Spinal cord (tissue), 10 donors: Measurements from ENCODE around the gene MACROD2. TPM values are rescaled to one million over a fixed set of nuclear protein-coding genes. Genes with fewer than 3 reads are reported as not detected.

Source experiments
- DNase-seq, 6 donors: peaks; one replicate each; pipeline versions ENCODE4 v3.0.0 to v3.0.0-alpha.2; 2013 to 2015; ENCODE audit warnings: low spot score in 6 of 6, low read depth in 4 of 6
- H3K27ac ChIP-seq: one replicate; pipeline ENCODE4 v1.5.1; 2013; ENCODE audit warnings: low read depth, low read length, control low read depth
- H3K27me3 ChIP-seq: one replicate; pipeline ENCODE4 v1.6.1; 2013; ENCODE audit warnings: low read length; ENCODE audit not compliant: control insufficient read depth, insufficient read depth
- H3K36me3 ChIP-seq: one replicate; pipeline ENCODE4 v1.6.1; 2013; ENCODE audit warnings: low read length; ENCODE audit not compliant: control insufficient read depth, insufficient read depth
- H3K4me1 ChIP-seq: one replicate; pipeline ENCODE4 v1.6.1; 2013; ENCODE audit warnings: low read length; ENCODE audit not compliant: control insufficient read depth, insufficient read depth
- H3K4me3 ChIP-seq: one replicate; pipeline ENCODE4 v1.5.1; 2013; ENCODE audit warnings: low read depth, low read length, control low read depth
- H3K9me3 ChIP-seq: one replicate; pipeline ENCODE4 v1.6.1; 2013; ENCODE audit warnings: low read length; ENCODE audit not compliant: control insufficient read depth, insufficient read depth
- WGBS: methylation state at CpG from one replicate; pipeline ENCODE4 v1.1.5; 2013; ENCODE audit warnings: missing lambda C conversion rate; ENCODE audit not compliant: insufficient coverage; 5-methylcytosine and 5-hydroxymethylcytosine counted together
- polyA plus RNA-seq, 2 donors: library from polyadenylated mRNA; unstranded; fragments of 120-200 nt; gene quantifications; one replicate each; pipeline ENCODE4 v1.2.1, GENCODE V29; 2013; ENCODE audit not compliant: insufficient read length in 2 of 2
- total RNA-seq, 2 donors: library from RNA; depleted of rRNA in 1 of 2; stranded (reverse); fragments of 120-200 nt in 1 of 2; fragments of >200 nt in 1 of 2; gene quantifications; one replicate each; pipeline versions ENCODE4 v1.2.3 to v1.2.4, GENCODE V29; 2013 to 2014
- donor health status: healthy.

Gene MACROD2
- total and polyA plus RNA-seq, 4 donors, result 16.2 to 34.0 (median 23.6) TPM

DNA sequence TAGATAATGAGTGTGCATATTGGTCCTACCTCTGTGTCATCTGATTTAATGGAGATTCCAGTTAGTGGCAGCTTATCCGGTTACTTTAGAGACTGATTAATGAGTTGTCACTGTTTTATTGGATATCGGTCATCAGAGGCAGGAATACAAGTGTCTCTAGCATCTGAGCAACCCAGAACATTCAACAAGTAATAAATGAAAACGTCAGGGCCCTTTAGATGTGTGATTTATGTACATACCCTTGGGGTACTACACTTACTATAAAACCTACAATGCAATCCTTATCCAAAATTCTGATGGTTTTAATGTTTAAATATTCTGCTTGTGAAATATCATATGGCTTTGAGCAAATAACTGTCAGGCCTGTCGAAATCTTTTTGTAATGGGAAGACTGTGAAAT is 1460.0 kb downstream of the MACROD2 start:
- Histone ChIP-seq H3K4me3 (no peak overlapping the region), H3K27ac (no peak overlapping the region), H3K27me3 (no peaks in the 10 kb centered on the region), H3K9me3 (no peaks in the 10 kb centered on the region), H3K36me3 (no peaks in the 10 kb centered on the region), H3K4me1 (no peaks in the 10 kb centered on the region)
- DNase-seq, result no peak
- WGBS, result no CpG with 5 or more reads among the region's 4 CpGs

- Histone ChIP-seq H3K4me1 (no peaks in the 10 kb centered on the region), H3K27ac (no peak overlapping the region), H3K36me3 (no peaks in the 10 kb centered on the region), H3K27me3 (no peaks in the 10 kb centered on the region), H3K4me3 (no peak overlapping the region), H3K9me3 (no peaks in the 10 kb centered on the region)
- WGBS, result no CpG with 5 or more reads among the region's 4 CpGs
- peak in 1 of 6 donors; percentile 53 for DNase-seq
These were observed 1466.6 kb downstream of the MACROD2 start for GRCh38 chr20:15461938-15462337.

GRCh38 chr20:15475483-15475882 is 1480.2 kb downstream of the MACROD2 start:
- peaks cover 3% of the 10 kb centered on the region for H3K4me1 ChIP-seq
- H3K4me3 ChIP-seq, result no peak overlapping the region
- no peaks in the 10 kb centered on the region for H3K27me3 ChIP-seq
- peak; percentile 12 to 83 (median 43) for DNase-seq
- H3K9me3 ChIP-seq, result no peaks in the 10 kb centered on the region
- WGBS, result 15% methylated on average over 5 of the region's 5 CpGs
- H3K27ac ChIP-seq, result peak overlapping the region; percentile 26
- H3K36me3 ChIP-seq, result no peaks in the 10 kb centered on the region

DNA sequence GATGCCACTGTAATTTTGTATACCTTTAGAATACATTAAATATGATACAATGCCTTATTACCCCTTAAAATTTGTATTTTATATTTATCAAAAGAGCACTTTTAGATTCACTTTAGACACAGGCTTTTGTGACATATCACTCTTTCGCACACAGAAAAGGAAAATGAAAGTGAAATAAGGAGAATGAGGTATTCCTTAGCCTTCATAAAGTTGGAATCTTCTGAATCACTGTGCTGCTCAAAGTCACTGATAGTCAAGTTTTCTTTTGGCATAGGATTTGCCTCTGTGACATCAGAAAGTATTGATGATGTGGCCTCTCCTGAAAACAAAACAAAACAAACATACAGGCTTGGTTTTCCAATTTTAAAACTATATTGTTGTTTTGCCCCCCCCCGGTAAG is 1480.9 kb downstream of the MACROD2 start:
- no CpG with 5 or more reads among the region's 2 CpGs for WGBS
- DNase-seq, result no peak
- no peak overlapping the region for H3K4me3 ChIP-seq
- no peaks in the 10 kb centered on the region for H3K9me3 ChIP-seq
- H3K27ac ChIP-seq, result no peak overlapping the region
- peaks cover 3% of the 10 kb centered on the region for H3K4me1 ChIP-seq
- no peaks in the 10 kb centered on the region for H3K27me3 ChIP-seq
- H3K36me3 ChIP-seq, result no peaks in the 10 kb centered on the region

- no peaks in the 10 kb centered on the region for H3K27me3 ChIP-seq
- H3K36me3 ChIP-seq, result no peaks in the 10 kb centered on the region
- peaks cover 3% of the 10 kb centered on the region for H3K4me1 ChIP-seq
- DNase-seq, result no peak
- WGBS, result 90% methylated on average over 3 of the region's 5 CpGs
- H3K9me3 ChIP-seq, result no peaks in the 10 kb centered on the region
- peak overlapping the region; percentile 18 for H3K27ac ChIP-seq
- no peak overlapping the region for H3K4me3 ChIP-seq
These were observed 1481.5 kb downstream of the MACROD2 start for GRCh38 chr20:15476781-15477180.

DNA sequence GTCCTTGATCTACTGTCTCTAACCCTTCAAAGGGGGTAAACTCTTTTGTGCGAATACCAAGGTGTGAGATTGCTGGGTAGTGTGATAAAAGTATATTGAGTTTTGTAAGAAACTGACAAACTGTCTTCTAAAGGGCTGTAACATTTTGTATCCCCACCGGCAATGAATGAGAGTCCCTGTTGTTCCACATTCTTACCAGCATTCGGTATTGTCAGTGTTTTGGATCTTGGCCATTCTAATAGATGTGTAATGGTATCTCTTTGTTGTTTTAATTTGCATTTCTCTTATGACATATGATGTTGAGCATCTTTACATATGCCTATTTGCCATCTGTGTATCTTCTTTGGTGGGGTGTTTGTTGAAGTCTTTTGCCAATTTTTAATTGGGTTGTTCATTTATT is 1487.2 kb downstream of the MACROD2 start:
- Histone ChIP-seq H3K36me3 (no peaks in the 10 kb centered on the region), H3K9me3 (no peaks in the 10 kb centered on the region), H3K27me3 (no peaks in the 10 kb centered on the region), H3K4me3 (no peak overlapping the region), H3K27ac (no peak overlapping the region), H3K4me1 (no peaks in the 10 kb centered on the region)
- WGBS, result 56% methylated on average over 2 of the region's 3 CpGs
- DNase-seq, result no peak

- H3K9me3 ChIP-seq, result no peaks in the 10 kb centered on the region
- H3K27ac ChIP-seq, result no peak overlapping the region
- H3K4me1 ChIP-seq, result no peaks in the 10 kb centered on the region
- no peaks in the 10 kb centered on the region for H3K36me3 ChIP-seq
- H3K27me3 ChIP-seq, result no peaks in the 10 kb centered on the region
- no CpG with 5 or more reads among the region's 2 CpGs for WGBS
- H3K4me3 ChIP-seq, result no peak overlapping the region
- DNase-seq, result no peak
These were observed 1490.2 kb downstream of the MACROD2 start for GRCh38 chr20:15485519-15485918.

- Histone ChIP-seq H3K27ac (no peak overlapping the region), H3K27me3 (no peaks in the 10 kb centered on the region), H3K4me1 (no peaks in the 10 kb centered on the region), H3K9me3 (no peaks in the 10 kb centered on the region), H3K36me3 (no peaks in the 10 kb centered on the region), H3K4me3 (no peak overlapping the region)
- 100% methylated on average over 1 of the region's 2 CpGs for WGBS
- DNase-seq, result no peak
These were observed 1491.7 kb downstream of the MACROD2 start for GRCh38 chr20:15487030-15487429.

DNA sequence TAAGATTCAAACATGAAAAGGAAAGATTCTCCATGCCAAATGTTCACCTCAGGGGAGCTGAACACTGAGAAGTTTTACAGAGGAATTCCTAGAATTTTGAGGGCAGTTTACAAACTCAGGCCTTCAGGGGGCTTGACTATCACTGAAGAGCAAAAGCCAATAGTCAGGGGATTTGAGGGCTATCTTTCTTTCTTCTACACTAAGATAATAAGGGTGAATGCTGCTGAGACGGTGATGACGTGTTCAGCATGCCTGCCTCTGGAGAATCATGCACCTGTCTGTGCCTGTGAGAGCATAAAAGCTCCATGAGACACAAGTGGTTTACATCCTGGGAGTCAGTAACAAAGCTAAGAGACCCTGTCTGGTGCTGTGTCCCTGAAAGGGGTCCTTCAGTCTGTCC is 1492.4 kb downstream of the MACROD2 start:
- Histone ChIP-seq H3K4me3 (no peak overlapping the region), H3K27me3 (no peaks in the 10 kb centered on the region), H3K9me3 (no peaks in the 10 kb centered on the region), H3K4me1 (no peaks in the 10 kb centered on the region), H3K36me3 (no peaks in the 10 kb centered on the region), H3K27ac (no peak overlapping the region)
- no peak for DNase-seq
- WGBS, result 94% methylated on average over 2 of the region's 2 CpGs

GRCh38 chr20:15491575-15491974 is 1496.3 kb downstream of the MACROD2 start:
- WGBS, result no CpG with 5 or more reads among the region's 1 CpG

More at GRCh38 chr20:15491575-15491974, 1496.3 kb downstream of the MACROD2 start:
- H3K36me3 ChIP-seq, result no peaks in the 10 kb centered on the region
- no peak overlapping the region for H3K4me3 ChIP-seq
- no peaks in the 10 kb centered on the region for H3K27me3 ChIP-seq
- no peak for DNase-seq
- H3K27ac ChIP-seq, result no peak overlapping the region
- no peaks in the 10 kb centered on the region for H3K4me1 ChIP-seq
- no peaks in the 10 kb centered on the region for H3K9me3 ChIP-seq
